PFSK-1 (cell line): ENCODE results near the gene PGD.

Experiments
- POLR2AphosphoS5 ChIP-seq: IDR thresholded peaks from 2 replicates; pipeline ENCODE4 v1.6.1; 2012; ENCODE audit warnings: low read depth, mild to moderate bottlenecking, control low read depth, low read length, moderate library complexity
- TF ChIP-seq, protein P1 (sequence below), 2 experiments: IDR thresholded peaks; 2 replicates each; pipeline versions ENCODE4 v1.6.1 to v1.8.0; 2011 to 2012; ENCODE audit warnings: low read depth in 2 of 2, low read length in 2 of 2, control low read depth in 1 of 2, inconsistent platforms in 1 of 2, mild to moderate bottlenecking in 1 of 2, moderate library complexity in 1 of 2; ENCODE audit not compliant: insufficient read depth in 1 of 2

DNA sequence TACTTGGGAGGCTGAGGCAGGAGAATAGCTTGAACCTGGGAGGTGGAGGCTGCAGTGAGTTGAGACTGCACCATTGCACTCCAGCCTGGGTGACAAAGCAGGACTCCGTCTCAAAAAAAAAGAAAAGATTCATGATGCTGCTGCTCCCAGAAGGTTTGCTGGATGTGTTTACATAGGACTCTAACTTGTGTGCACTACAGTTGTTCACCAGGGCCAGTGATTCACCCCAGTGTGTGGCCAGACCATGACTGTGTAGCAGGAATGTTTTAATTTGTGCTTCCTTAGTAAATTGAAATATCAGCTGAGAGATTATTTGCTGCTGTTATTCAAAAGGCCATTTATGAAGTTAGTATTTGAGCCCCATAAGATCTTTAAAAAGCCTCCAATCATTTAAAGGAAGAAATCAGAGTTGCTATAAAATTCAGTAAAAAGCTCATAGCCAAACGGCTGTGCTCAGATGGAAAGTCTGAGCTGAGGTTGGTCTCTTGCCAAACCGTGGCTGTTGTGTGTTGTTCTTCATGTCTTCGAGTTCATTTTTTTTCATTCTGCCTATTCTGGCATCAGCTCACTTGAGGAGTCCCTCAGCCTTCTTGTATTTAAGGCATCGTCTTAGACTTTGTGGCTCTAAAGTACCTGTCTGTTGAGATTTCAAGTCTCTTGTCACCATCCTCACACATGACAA is 18.1 kb upstream of the PGD start:
- no peak for TF ChIP-seq POLR2AphosphoS5
- TF ChIP-seq, protein P1, sequence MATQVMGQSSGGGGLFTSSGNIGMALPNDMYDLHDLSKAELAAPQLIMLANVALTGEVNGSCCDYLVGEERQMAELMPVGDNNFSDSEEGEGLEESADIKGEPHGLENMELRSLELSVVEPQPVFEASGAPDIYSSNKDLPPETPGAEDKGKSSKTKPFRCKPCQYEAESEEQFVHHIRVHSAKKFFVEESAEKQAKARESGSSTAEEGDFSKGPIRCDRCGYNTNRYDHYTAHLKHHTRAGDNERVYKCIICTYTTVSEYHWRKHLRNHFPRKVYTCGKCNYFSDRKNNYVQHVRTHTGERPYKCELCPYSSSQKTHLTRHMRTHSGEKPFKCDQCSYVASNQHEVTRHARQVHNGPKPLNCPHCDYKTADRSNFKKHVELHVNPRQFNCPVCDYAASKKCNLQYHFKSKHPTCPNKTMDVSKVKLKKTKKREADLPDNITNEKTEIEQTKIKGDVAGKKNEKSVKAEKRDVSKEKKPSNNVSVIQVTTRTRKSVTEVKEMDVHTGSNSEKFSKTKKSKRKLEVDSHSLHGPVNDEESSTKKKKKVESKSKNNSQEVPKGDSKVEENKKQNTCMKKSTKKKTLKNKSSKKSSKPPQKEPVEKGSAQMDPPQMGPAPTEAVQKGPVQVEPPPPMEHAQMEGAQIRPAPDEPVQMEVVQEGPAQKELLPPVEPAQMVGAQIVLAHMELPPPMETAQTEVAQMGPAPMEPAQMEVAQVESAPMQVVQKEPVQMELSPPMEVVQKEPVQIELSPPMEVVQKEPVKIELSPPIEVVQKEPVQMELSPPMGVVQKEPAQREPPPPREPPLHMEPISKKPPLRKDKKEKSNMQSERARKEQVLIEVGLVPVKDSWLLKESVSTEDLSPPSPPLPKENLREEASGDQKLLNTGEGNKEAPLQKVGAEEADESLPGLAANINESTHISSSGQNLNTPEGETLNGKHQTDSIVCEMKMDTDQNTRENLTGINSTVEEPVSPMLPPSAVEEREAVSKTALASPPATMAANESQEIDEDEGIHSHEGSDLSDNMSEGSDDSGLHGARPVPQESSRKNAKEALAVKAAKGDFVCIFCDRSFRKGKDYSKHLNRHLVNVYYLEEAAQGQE (IDR thresholded peaks at IDR 0.05; ENCODE audit: insufficient read depth in 1 of 2, low read depth in 2 of 2, low read length in 2 of 2), result no peak
